SK-N-SH treated with all-trans-retinoic acid at 6 μM for 48 hours (cell line): ENCODE results near the gene UBP1.
"Not testable (repeated sequence)": the region's sequence is repeated elsewhere in the genome, so short reads cannot be mapped to it uniquely, and the experiment has no call there.

Experiments
- ATAC-seq: fragments of 200-7000 bp; cut with Tn5 transposase; 3 replicates; pipeline ENCODE4 v1.9.1; 2020; ENCODE audit warnings: mild to moderate bottlenecking, moderate library complexity
- ARNTL ChIP-seq: fragments of 450-650 bp; formaldehyde crosslinking; IDR thresholded peaks from 2 replicates; pipeline ENCODE4 v1.5.0; 2020; ENCODE audit warnings: low read depth, mild to moderate bottlenecking, moderate library complexity, borderline replicate concordance
- BACH2 ChIP-seq: fragments of 250-450 bp; sonication (Bioruptor Pico); IDR thresholded peaks from 2 replicates; pipeline ENCODE4 v1.9.0; 2021; ENCODE audit warnings: mild to moderate bottlenecking, borderline replicate concordance
- CREB5 ChIP-seq: fragments of 250-450 bp; sonication (Bioruptor Pico); IDR thresholded peaks from 2 replicates; pipeline ENCODE4 v1.5.1; 2020; ENCODE audit warnings: low read depth, mild to moderate bottlenecking, moderate library complexity
- CSDC2 ChIP-seq: fragments of 250-450 bp; sonication (Bioruptor Pico); IDR thresholded peaks from 2 replicates; pipeline ENCODE4 v1.5.0; 2020; ENCODE audit warnings: mild to moderate bottlenecking, moderate library complexity
- CSRNP3 ChIP-seq: fragments of 250-450 bp; sonication (Bioruptor Pico); IDR thresholded peaks from 2 replicates; pipeline ENCODE4 v1.5.1; 2021; ENCODE audit warnings: mild to moderate bottlenecking, moderate library complexity
- GLIS3 ChIP-seq: fragments of 250-450 bp; sonication (Bioruptor Pico); IDR thresholded peaks from 2 replicates; pipeline ENCODE4 v1.5.0; 2020; ENCODE audit warnings: mild to moderate bottlenecking, moderate library complexity
- ISL1 ChIP-seq: fragments of 250-450 bp; sonication (Bioruptor Pico); IDR thresholded peaks from 2 replicates; pipeline ENCODE4 v2.1.2; 2022; ENCODE audit warnings: mild to moderate bottlenecking, moderate library complexity
- OSR1 ChIP-seq: fragments of 250-450 bp; sonication (Bioruptor Pico); IDR thresholded peaks from 2 replicates; pipeline ENCODE4 v1.8.0; 2022; ENCODE audit warnings: moderate library complexity, mild to moderate bottlenecking, inconsistent platforms
- PATZ1 ChIP-seq: fragments of 250-450 bp; sonication (Bioruptor Pico); IDR thresholded peaks from 2 replicates; pipeline ENCODE4 v1.8.0; 2020; ENCODE audit warnings: mild to moderate bottlenecking, moderate library complexity, borderline replicate concordance
- POU6F1 ChIP-seq: fragments of 250-450 bp; sonication (Bioruptor Pico); IDR thresholded peaks from 2 replicates; pipeline ENCODE4 v1.8.0; 2021; ENCODE audit warnings: low read depth, mild to moderate bottlenecking, moderate library complexity, borderline replicate concordance
- PPARA ChIP-seq: fragments of 250-450 bp; sonication (Bioruptor Pico); IDR thresholded peaks from 2 replicates; pipeline ENCODE4 v1.5.0; 2020; ENCODE audit warnings: mild to moderate bottlenecking, borderline replicate concordance
- RARB ChIP-seq: fragments of 250-450 bp; sonication (Bioruptor Pico); IDR thresholded peaks from 2 replicates; pipeline ENCODE4 v1.8.0; 2021; ENCODE audit warnings: mild to moderate bottlenecking, moderate library complexity
- SNAI2 ChIP-seq: fragments of 250-450 bp; sonication (Bioruptor Pico); IDR thresholded peaks from 2 replicates; pipeline ENCODE4 v1.5.0; 2020; ENCODE audit warnings: mild to moderate bottlenecking, moderate library complexity
- TCF4 ChIP-seq: fragments of 250-450 bp; sonication (Bioruptor Pico); IDR thresholded peaks from 2 replicates; pipeline ENCODE4 v1.8.0; 2021; ENCODE audit warnings: mild to moderate bottlenecking, moderate library complexity, borderline replicate concordance
- TOX ChIP-seq: fragments of 250-450 bp; sonication (Bioruptor Pico); IDR thresholded peaks from 2 replicates; pipeline ENCODE4 v1.8.0; 2021; ENCODE audit warnings: mild to moderate bottlenecking, moderate library complexity, borderline replicate concordance
- ZC3H10 ChIP-seq: fragments of 250-450 bp; sonication (Bioruptor Pico); IDR thresholded peaks from 2 replicates; pipeline ENCODE4 v1.5.1; 2021; ENCODE audit warnings: mild to moderate bottlenecking, moderate library complexity
- ZFP3 ChIP-seq: fragments of 250-450 bp; sonication (Bioruptor Pico); IDR thresholded peaks from 2 replicates; pipeline ENCODE4 v1.5.0; 2020; ENCODE audit warnings: mild to moderate bottlenecking, moderate library complexity
- ZFP30 ChIP-seq: fragments of 450-650 bp; formaldehyde crosslinking; IDR thresholded peaks from 2 replicates; pipeline ENCODE4 v1.5.0; 2022; ENCODE audit warnings: mild to moderate bottlenecking, moderate library complexity
- ZNF565 ChIP-seq: fragments of 450-650 bp; formaldehyde crosslinking; conservative IDR thresholded peaks from 2 replicates; pipeline ENCODE4 v1.5.0; 2020; ENCODE audit warnings: low read depth, mild to moderate bottlenecking, moderate library complexity
- ZNF70 ChIP-seq: fragments of 450-650 bp; formaldehyde crosslinking; IDR thresholded peaks from 2 replicates; pipeline ENCODE4 v1.5.0; 2020; ENCODE audit warnings: mild to moderate bottlenecking, moderate library complexity
- ZNF8 ChIP-seq: fragments of 450-650 bp; formaldehyde crosslinking; IDR thresholded peaks from 2 replicates; pipeline ENCODE4 v1.5.0; 2020; ENCODE audit warnings: mild to moderate bottlenecking, moderate library complexity

The UBP1 gene

GRCh38 chr3:33447958-33448357 lies 7.8 kb upstream of the UBP1 start:
- TF ChIP-seq PATZ1 (CRISPR knock-in tag) (no peak), CREB5 (CRISPR knock-in tag) (no peak), ISL1 (CRISPR knock-in tag) (no peak), ZNF8 (CRISPR knock-in tag) (no peak), ZNF70 (CRISPR knock-in tag) (no peak), CSDC2 (CRISPR knock-in tag) (no peak), ARNTL (CRISPR knock-in tag) (no peak), BACH2 (no peak), PPARA (no peak), ZC3H10 (CRISPR knock-in tag) (no peak), OSR1 (CRISPR knock-in tag) (no peak), TCF4 (CRISPR knock-in tag) (no peak)
- no peak for ATAC-seq

- ATAC-seq: not testable (repeated sequence)
These were observed 7.0 kb upstream of the UBP1 start for GRCh38 chr3:33447256-33447625.

- TF ChIP-seq TOX (CRISPR knock-in tag) (no peak), PPARA (no peak), ZNF565 (CRISPR knock-in tag) (no peak), SNAI2 (no peak), CSDC2 (CRISPR knock-in tag) (no peak), OSR1 (CRISPR knock-in tag) (no peak), ZFP3 (CRISPR knock-in tag) (no peak), ZFP30 (CRISPR knock-in tag) (no peak), ISL1 (CRISPR knock-in tag) (no peak), CREB5 (CRISPR knock-in tag) (no peak), CSRNP3 (CRISPR knock-in tag) (no peak), ZC3H10 (CRISPR knock-in tag) (no peak), ARNTL (CRISPR knock-in tag) (no peak), POU6F1 (CRISPR knock-in tag) (no peak)
- TF ChIP-seq, all 23 proteins: peak for 0
These were observed 2.0 kb upstream of the UBP1 start for GRCh38 chr3:33442190-33442589.

GRCh38 chr3:33441225-33441976 lies 1.2 kb upstream of the UBP1 start:
- ATAC-seq: peak; percentile 13
- no peak for TF ChIP-seq RARB (CRISPR knock-in tag)
- no peak for TF ChIP-seq PATZ1 (CRISPR knock-in tag)
- TF ChIP-seq TCF4 (CRISPR knock-in tag): no peak
- no peak for TF ChIP-seq ZFP3 (CRISPR knock-in tag)
- no peak for TF ChIP-seq CSDC2 (CRISPR knock-in tag)
- TF ChIP-seq ZNF70 (CRISPR knock-in tag): no peak
- no peak for TF ChIP-seq SNAI2
- no peak for TF ChIP-seq ZNF8 (CRISPR knock-in tag)
- TF ChIP-seq ZC3H10 (CRISPR knock-in tag): no peak
- no peak for TF ChIP-seq OSR1 (CRISPR knock-in tag)
- no peak for TF ChIP-seq GLIS3 (CRISPR knock-in tag)
- TF ChIP-seq POU6F1 (CRISPR knock-in tag): no peak
- TF ChIP-seq ARNTL (CRISPR knock-in tag): no peak
- TF ChIP-seq CSRNP3 (CRISPR knock-in tag): no peak

More at GRCh38 chr3:33442190-33442589, 2.0 kb upstream of the UBP1 start:
- no peak for ATAC-seq
